AG08395 (cell line): ENCODE measurements around the gene LAMB4.
A peak's percentile ranks its signal among the peaks of the same experiment; 100 is the strongest.

Experiments
- DNase-seq: peaks from one replicate; pipeline ENCODE4 v3.0.0; 2012; ENCODE audit warnings: mixed read lengths, low spot score

LAMB4 gene, protein sequence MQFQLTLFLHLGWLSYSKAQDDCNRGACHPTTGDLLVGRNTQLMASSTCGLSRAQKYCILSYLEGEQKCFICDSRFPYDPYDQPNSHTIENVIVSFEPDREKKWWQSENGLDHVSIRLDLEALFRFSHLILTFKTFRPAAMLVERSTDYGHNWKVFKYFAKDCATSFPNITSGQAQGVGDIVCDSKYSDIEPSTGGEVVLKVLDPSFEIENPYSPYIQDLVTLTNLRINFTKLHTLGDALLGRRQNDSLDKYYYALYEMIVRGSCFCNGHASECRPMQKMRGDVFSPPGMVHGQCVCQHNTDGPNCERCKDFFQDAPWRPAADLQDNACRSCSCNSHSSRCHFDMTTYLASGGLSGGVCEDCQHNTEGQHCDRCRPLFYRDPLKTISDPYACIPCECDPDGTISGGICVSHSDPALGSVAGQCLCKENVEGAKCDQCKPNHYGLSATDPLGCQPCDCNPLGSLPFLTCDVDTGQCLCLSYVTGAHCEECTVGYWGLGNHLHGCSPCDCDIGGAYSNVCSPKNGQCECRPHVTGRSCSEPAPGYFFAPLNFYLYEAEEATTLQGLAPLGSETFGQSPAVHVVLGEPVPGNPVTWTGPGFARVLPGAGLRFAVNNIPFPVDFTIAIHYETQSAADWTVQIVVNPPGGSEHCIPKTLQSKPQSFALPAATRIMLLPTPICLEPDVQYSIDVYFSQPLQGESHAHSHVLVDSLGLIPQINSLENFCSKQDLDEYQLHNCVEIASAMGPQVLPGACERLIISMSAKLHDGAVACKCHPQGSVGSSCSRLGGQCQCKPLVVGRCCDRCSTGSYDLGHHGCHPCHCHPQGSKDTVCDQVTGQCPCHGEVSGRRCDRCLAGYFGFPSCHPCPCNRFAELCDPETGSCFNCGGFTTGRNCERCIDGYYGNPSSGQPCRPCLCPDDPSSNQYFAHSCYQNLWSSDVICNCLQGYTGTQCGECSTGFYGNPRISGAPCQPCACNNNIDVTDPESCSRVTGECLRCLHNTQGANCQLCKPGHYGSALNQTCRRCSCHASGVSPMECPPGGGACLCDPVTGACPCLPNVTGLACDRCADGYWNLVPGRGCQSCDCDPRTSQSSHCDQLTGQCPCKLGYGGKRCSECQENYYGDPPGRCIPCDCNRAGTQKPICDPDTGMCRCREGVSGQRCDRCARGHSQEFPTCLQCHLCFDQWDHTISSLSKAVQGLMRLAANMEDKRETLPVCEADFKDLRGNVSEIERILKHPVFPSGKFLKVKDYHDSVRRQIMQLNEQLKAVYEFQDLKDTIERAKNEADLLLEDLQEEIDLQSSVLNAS (N-terminal part only)

DNA sequence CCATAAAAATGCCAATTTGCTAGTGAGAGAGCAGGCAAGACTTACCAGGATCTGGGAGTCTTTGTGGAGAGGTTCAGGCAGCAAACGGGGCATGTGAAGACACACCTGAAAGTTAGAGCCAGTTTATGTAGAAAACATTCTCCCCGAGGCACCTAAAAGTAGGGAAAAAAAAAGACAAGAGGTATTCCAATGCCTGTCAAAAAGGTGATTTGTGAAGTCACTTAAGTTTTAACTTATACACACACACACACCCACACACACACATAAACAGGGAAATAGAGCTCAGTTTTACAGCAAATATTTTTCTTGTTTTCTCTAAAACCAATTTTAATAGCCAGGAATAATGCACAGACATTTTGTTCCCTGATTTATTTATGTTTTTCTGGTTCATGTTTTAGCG lies at the start of gene LAMB4:
LAMB4 (minus strand) TSS at position 101 of the 400 bp plus-strand sequence. CDS start 7,197 bp downstream, outside the sequence.
- DNase-seq = no peak

DNA sequence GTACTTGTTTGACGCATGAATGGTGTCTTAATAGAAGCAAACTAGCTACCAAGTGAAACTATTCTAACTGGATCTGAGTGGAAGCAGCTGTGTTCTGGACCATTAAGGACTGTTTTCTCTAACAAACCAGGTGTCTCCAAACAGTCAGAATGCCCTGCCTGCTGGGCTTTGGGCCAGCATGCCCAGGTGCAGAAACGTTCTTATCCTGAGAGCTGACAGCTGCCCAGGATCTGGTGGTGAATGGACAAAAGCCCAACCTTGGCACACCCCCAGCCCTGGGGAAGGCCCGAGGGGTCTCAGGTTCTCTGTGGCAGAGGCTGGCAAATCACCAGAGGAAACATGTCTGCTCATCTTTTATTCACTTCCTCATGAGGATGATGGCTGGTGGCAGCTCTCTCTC lies 48.2 kb upstream of the LAMB4 start:
- no peak for DNase-seq

DNA sequence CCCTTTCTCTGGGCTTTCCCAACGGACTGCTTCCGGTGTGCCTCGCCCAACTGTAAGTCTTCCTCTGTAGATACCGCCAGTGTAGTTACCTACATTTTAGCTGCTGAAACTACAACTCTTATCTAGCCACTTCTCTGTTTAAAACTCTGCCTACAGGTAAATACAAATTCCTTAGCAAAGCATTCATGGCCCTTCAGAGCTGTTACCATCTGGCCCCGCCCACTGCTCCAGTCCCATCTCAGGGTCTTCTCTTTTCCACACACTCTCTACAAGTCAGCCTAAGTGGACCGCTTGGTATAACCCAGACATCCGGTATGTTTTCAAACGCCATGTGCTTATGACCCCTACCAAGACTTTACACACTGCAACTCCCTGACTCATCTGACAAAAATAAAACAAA lies 41.0 kb upstream of the LAMB4 start:
- DNase-seq = no peak

DNA sequence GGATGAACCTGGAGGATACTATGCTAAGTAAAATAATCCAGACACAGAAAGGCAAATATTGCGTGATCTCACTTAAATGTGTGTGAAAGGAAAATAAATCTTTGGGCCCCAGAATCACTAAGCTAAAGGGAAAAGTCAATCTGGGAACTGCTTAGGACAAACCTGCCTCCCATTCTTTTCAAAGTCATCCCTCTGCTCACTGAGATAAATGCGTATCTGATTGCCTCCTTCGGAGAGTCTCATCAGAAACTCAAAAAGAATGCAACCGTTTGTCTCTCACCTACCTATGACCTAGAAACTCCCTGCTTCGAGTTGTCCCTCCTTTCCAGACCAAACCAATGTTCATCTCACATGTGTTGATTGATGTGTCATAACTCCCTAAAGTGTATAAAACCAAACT lies 40.1 kb upstream of the LAMB4 start:
- no peak for DNase-seq

DNA sequence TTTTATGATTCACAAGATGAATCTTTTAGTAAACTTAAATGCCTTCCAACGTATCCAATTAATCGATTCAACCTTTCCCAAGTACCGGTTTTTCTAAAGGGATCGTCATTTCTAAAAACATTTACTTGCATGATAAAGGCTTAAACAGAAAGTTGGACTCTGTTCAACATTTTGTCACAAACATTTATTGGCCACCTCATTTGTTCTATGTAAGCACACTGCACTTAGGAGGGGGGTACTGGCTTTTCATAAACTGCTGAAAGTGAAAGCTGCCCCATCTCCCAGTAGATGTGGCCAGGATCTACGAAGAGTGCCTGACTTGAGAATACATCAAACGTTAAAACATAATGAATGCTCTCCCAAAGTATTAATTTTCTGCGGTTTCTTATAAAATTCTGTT lies 37.3 kb upstream of the LAMB4 start:
- peak; percentile 5 for DNase-seq

DNA sequence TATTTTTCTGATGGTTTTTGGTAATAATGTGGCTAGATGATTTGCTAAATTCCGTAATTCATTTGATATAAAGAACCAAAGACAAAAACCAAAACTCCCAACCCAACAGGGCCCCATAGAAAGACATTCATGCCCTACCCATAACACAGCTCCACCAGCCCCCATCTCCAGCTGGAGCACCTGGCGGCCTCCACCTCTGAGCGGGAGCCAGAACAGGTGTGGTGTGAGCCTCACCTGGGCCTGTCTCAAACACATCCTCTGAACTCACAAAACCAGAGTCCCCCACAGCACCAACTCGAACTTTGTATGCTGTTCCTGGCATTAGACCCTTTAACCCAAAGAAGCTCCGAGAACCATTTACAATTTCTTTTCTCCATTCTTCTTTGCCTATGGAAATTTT lies 36.5 kb upstream of the LAMB4 start:
- no peak for DNase-seq

DNA sequence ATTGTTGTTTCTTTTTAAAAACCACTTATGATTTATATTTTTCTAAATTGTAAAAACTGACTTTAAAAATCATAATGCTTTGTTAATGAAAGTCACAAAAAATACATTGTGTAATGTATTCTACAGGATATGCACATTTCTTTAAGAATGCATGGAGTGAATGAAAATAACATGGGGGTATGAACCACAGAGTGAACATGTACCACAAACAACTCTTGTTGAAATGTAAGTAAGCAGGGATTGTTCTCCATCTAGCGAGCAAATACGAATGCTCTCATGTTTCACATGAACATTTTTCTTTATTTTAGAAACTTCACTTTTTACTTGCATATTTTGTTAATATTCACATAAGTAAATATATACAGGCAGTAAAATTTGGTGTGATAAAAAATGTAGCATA lies 35.6 kb upstream of the LAMB4 start:
- no peak for DNase-seq

DNA sequence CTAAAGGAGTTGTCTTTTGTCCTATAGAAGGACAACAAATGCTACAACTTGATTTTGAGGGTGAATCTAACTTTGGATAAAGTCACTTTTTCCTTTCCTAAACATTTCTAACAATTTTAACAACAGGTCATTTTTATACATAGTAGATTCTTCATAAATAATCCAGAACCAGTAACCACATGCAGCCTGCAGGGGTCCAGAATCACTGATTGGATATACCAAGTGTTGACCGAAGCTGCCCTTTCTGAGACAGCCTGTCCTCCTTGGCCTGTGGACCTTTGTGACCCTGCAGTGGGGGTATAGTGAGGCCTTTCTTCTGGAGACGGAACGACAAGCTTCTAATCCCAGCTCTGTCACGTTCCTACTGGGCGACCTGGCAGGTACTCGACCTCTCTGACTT lies 34.8 kb upstream of the LAMB4 start:
- no peak for DNase-seq

DNA sequence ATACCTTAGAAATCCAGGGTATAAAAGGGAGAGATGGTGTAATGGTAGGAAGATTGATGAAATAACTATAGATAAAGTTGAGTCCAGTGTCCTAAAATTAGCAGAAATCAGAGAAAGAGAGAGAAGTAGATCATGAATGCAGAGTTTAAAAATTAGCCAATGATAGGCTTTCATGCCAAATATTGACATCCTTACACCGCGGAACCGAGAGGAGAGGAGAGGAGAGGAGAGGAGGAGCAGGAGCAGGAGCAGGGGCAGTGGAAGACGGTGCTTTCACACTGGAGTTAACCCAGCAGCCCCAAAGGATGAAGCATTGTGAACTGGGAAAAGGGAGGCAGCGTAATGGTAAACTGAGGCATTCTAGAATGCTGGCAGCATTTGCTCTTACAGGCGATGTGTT lies 34.2 kb upstream of the LAMB4 start:
- no peak for DNase-seq

DNA sequence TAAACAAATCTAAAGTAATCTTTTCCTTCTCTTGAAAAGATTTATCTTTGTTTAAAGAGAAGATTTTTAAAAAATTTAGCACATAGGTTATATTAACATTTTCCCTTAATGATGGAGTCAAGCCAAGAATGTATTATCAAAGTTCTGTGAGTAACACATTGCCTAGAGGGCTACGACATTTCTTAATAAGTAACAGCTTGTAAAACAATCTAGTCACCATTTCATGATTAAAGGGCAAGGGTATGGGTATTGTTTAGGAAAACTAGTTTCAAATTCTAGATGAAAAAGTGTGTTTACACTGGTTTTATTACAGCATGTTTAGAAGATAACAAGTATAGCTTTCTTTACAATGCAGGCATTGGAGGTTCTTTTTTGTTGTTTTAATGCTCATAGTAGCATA lies 28.6 kb upstream of the LAMB4 start:
- DNase-seq = no peak

DNA sequence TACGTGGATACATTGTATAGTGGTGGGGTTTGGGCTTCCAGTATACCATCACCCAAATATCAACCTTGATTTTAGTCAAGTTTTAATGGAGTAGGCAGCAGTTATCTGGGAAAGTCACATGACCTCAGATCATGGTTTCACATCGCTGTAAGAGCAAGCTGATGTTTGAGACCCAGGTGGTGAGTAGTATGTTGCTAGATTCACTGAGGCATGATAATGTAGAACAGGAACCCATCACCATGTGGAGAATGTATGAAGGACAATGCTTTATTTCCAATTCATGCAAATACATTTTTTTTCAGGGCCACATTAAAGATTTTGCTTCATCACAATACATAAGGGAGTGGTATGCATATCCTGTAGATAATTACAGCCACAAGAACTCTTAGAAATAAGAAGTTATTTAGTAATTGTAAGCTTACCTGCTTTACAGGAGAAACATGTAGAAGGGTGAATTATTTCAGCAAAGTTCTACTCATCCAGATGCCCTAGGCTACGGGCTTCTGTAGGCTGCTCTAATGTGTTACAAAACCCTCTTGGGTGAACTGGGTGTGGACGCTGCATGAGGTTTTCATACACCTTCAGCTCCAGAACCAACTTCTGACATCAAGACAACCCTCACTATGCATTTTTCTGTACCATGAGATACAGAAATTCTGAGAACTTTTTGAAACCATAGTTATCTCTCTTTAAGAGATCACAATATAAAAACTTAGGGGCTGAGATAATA lies 27.6 kb upstream of the LAMB4 start:
- DNase-seq = no peak

DNA sequence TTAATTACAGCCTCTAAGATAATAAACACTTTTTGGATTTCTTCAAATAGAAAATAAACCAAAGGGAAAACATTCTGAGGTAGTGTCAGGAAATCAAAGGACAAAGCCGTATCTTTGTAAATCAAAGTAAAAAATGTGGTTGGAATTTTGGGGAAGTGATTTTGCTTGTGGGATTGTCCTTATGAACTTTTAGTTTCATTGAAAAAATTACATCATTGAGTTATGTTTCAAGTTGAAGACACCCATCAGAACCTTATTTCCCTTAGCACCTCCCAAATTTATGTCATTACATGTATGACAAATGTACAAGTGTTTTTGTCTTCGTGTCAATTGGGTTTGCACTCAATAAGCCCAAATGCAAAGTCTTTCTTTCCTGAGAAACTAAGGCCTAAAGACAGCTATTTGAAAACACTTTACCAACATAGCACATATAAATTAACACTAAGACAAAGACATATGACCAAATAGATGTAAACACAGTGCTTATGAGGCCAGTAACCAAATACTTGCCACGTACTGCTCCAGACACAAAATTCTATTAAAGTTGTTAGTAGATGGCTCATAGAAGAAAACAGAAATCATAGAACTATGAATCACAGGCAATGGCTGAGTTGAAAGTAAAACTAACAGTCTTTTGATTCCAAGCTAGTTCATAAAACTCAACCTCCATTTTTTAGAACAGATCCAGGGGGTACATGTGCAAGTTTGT lies 26.9 kb upstream of the LAMB4 start:
- DNase-seq = no peak

DNA sequence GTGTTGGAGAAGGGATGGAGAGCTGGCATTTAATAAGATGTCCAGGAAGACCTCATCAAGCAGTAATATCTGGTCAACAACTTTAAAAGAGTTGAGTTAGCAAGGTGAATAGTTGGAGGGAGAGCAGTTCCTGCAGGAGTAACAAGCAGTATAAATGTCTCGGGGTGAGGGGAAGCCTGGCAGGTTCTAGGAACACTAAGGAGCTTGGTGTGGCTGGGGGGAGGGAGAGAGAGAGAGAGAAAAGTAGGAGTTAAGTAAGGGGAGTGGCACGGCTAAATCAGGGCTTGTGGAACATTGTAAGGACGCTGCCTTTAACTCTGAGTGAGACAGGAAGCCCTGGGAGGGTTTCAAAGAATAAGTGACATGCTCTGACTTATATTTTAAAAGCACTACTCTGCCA lies 22.0 kb upstream of the LAMB4 start:
- no peak for DNase-seq

DNA sequence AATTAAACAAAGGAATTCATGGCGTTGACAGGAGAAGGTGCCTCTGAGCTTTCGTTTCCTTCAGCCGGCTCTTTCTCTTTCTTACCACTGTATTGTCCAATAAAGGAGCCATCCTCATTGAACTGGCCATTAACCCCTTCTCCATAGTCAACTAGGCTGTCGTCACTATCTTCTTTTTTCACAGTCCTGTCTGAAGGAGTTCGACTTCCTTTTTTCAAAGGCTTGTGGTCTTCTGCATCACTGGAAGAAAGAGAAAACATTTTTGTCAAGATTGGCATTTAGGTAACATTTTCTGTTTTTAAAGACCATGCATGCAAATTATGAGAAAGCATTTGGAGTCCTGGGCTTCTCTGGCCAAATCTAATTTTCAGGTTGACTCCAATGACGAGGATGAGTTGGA lies 19.7 kb upstream of the LAMB4 start:
- DNase-seq = no peak

DNA sequence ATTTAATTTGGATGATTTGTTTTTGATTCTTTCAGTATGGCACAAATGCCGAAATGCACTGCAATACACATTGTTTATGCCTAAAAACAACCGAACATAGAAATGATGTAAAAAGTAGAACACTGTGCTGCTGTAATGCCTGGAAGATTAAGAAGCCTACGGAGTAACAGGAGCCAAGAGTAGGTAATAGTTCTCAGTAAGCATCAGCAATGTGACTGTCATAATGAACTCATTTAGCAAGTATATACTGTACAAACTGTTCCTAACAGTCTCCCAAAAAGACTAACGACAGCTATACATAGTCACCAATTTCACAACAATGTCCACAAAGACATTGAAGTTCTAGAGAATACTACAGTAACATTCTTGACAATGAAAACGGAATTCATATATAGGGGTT lies 19.0 kb upstream of the LAMB4 start:
- DNase-seq = no peak

DNA sequence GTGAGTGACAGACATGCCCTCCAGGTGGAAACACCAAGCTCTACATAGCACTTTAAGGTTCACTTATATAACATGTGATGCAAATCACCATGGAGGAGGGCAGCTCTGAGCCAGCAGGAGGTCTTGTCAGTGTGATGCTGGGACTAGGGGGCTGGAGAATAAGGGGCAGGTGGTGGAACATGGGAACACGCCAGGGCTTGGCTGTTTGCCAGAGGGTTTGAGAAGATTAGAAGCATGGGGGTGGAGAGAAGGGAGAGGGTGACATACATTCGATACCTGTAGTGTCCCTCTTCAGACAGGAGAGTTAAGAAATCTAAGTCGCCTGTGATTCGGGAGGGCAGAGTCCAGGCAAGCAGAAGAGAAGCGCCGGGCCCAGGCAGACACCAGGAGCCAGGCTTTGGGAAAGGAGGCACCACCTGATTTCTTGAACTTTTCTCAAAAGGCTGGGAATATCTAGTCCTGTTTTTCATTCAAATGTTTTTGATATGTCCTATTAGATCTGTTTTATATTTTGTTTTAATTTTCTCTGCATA lies 16.9 kb upstream of the LAMB4 start:
- no peak for DNase-seq

DNA sequence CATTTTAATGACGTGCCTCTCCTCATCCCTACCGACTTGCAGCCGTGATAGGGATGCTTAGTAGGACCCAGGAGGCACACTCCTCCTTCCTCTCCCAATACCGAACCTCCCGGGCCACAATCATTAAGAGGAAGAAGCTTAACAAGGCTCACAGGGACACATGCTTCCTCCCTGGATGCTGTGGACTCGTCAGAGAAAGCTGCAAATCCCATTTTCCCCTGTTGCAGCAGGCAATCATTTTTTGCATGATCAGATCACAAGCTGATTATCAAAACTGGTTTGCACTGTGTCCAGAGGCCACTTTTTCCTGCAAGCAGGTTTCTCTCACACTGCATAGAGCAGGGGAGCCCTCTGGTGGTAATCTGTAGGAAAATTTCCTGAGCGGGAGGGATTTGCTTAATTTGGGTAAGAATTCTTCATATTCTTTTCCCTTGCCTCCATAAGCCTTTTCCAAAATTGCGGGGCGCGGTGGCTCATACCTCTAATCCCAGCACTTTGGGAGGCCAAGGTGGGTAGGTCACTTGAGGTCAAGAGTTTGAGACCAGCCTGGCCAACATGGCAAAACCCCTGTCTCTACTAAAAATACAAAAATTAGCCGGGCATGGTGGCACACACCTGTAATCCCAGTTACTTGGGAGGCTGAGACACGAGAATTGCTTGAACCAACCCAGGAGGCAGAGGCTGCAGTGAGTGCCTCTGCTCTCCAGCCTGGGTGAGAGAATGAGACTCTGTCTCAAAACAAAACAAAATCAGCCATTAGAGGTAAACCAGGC lies 16.1 kb upstream of the LAMB4 start:
- peak; percentile 69 for DNase-seq

DNA sequence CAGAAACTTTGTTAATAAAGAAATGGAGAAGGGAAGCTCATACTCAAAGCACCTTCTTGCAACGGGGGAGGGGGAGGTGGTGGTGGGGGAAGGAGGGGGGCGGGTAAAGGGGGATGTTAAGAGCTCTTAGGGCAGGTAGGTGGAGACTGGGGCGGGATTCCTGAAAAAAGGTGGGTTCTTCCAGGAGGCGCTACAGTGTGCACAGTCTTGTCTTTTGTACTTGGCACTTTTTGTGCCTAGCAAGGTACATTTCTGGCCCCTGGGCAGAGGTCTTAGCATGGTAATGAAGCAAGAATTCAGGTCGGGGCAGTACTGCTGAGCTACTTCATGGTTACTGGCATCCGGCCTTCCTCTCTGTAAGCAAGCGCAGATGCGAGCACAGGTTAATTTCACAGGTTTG lies 15.2 kb upstream of the LAMB4 start:
- DNase-seq = no peak

DNA sequence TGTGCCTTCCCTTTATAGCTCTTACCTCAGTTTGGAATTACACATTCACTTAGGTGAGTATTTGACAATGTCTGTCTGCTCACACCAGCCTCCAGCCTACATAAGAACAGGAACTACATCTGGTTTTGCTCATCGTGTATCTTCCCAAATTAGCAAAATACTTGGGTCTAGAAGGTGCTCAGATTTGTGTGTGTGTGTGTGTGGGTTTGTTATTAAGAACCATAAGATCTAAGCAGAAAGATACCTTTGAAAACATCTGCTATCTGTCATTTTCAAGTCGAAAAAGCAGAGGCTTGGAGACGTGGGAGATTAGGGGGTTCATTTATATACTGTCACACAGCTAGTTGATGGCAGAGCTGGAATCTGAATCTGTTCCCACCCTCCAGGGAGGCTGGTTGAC lies 14.8 kb upstream of the LAMB4 start:
- no peak for DNase-seq
